Measurements from ENCODE around the gene NINJ2.

Gene NINJ2

DNA sequence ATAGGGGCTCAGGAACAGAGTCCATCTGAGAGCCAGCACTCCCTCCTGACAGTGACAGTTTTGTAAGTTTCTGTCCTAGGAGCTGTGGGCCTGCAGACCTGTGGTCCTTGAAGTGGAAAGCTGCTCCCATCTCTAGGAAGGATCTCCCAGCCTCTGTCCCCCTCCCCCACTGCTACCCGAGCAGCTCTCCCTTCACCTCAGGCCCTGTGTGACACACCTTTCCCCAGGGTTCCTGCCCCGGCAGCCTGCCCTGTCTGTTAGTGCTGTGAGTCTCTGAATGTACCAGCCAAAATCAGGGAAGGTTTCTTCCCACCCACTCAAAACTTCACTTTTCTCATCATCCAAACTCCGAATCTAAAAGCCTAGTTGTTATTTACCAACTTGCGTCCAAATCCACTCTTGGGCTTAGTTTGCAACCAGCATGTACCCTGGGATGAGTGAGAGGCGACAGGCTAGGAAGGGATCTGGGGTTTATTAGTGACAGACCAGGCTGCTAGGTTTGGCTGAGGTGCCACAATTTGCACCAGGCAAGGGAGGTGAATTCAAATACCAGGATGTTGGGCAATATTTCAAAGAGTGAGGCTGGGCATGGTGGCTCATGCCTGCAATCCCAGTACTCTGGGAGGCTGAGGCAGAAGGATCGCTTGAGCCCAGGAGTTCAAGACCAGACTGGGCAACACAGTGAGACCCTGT lies 39.9 kb downstream of the NINJ2 start:
- DNase-seq (ENCODE audit: low read depth), result no peak
- TF ChIP-seq, protein P1, sequence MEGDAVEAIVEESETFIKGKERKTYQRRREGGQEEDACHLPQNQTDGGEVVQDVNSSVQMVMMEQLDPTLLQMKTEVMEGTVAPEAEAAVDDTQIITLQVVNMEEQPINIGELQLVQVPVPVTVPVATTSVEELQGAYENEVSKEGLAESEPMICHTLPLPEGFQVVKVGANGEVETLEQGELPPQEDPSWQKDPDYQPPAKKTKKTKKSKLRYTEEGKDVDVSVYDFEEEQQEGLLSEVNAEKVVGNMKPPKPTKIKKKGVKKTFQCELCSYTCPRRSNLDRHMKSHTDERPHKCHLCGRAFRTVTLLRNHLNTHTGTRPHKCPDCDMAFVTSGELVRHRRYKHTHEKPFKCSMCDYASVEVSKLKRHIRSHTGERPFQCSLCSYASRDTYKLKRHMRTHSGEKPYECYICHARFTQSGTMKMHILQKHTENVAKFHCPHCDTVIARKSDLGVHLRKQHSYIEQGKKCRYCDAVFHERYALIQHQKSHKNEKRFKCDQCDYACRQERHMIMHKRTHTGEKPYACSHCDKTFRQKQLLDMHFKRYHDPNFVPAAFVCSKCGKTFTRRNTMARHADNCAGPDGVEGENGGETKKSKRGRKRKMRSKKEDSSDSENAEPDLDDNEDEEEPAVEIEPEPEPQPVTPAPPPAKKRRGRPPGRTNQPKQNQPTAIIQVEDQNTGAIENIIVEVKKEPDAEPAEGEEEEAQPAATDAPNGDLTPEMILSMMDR (IDR thresholded peaks at IDR 0.05; ENCODE audit: insufficient read depth, low read depth, low read length, missing control alignments), result no peak

DNA sequence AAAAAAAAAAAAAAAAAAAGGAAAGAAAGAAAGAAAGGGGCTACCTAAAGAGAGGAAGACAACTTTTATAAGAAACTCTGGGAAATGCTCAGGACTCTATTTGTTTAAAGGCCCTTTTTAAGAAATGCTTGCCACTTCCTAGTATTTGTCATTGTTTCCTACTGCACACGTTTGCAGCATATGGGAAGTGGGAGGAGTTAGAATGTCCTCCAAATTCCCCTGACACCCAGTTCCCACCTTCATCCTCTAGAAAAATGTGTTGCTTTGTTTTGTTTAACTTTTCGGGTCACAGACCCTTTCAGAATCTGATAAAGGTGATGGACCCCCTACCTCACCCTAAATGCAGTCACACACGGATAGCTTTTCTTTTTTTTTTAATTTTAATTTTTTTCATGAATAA lies 40.8 kb downstream of the NINJ2 start:
- TF ChIP-seq, protein P1 (IDR thresholded peaks at IDR 0.05; ENCODE audit: insufficient read depth, low read depth, low read length, missing control alignments), result no peak
- no peak overlapping the region for H3K4me3 ChIP-seq (ENCODE audit: low read depth, low read length)
- peak; percentile 33 for DNase-seq (ENCODE audit: low read depth)

More for the DNA sequence above, 39.9 kb downstream of the NINJ2 start:
- no peak overlapping the region for H3K4me3 ChIP-seq (ENCODE audit: low read depth, low read length)

- DNase-seq (ENCODE audit: low read depth), result no peak
- no peak overlapping the region for H3K4me3 ChIP-seq (ENCODE audit: low read depth, low read length)
- TF ChIP-seq, protein P1 (IDR thresholded peaks at IDR 0.05; ENCODE audit: insufficient read depth, low read depth, low read length, missing control alignments), result no peak
Observed at GRCh38 chr12:619346-619745, 43.9 kb downstream of the NINJ2 start.

DNA sequence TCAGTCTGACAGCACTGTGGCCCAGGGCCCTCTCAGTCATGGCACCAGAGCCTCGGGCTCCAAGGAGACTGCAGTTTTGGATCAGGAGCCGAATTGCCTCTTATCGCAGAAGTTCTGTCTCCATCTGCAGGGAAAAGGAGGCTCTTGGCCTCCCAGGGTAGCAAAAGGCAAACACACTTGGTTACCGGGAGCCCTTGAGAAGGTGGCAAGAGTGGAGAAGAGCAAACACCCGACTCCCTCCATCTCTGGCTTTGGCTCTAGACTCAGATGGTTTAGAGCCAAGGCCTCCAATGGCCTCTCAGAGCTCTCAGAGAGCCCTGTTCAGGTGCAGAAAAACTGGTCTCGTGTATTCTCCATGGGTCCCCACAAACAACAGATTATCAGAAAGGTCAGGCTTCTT lies 44.6 kb downstream of the NINJ2 start:
- TF ChIP-seq, protein P1 (IDR thresholded peaks at IDR 0.05; ENCODE audit: insufficient read depth, low read depth, low read length, missing control alignments), result no peak
- no peak for DNase-seq (ENCODE audit: low read depth)
- H3K4me3 ChIP-seq (ENCODE audit: low read depth, low read length), result no peak overlapping the region

- H3K4me3 ChIP-seq (ENCODE audit: low read depth, low read length), result no peak overlapping the region
- no peak for DNase-seq (ENCODE audit: low read depth)
- TF ChIP-seq, protein P1 (IDR thresholded peaks at IDR 0.05; ENCODE audit: insufficient read depth, low read depth, low read length, missing control alignments), result no peak
Observed at GRCh38 chr12:617304-617915, 45.8 kb downstream of the NINJ2 start.

DNA sequence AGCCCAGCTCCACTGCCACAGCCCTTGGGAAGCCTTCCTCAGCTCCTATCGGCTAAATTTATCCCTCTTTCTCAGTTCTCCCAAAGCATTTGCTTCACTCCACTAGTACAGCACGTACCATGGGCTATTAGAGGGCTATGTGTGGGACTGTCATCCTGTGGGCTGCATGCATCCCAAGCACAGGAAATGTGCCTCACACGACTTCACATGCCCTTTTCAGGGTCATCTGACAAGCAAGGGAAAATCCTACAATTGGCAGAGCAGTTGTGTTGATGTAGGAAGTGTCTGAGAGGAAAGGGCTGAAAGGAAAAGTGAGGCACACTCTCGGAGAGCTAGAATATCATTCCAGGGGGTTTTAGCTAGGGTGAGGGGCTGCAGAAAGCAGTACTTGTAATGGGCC lies 47.6 kb downstream of the NINJ2 start:
- no peak for DNase-seq (ENCODE audit: low read depth)
- TF ChIP-seq, protein P1 (IDR thresholded peaks at IDR 0.05; ENCODE audit: insufficient read depth, low read depth, low read length, missing control alignments), result no peak
- no peak overlapping the region for H3K4me3 ChIP-seq (ENCODE audit: low read depth, low read length)
